GM12878 (cell line): ENCODE results near the gene C1QL1. TPM values are rescaled to one million over a fixed set of nuclear protein-coding genes. Genes with fewer than 3 reads are reported as not detected.

Experiments
- CEBPB ChIP-seq, 2 experiments: fragments of 150-350 bp in 1 of 2; IDR thresholded peaks; 2 replicates each; pipeline ENCODE4 v1.6.1; 2012 to 2014; ENCODE audit warnings: low read depth in 2 of 2, low read length in 2 of 2, borderline replicate concordance in 1 of 2, inconsistent platforms in 1 of 2
- IRF3 ChIP-seq: fragments of 450-650 bp; IDR thresholded peaks from 2 replicates; pipeline ENCODE4 v1.6.1; 2014; ENCODE audit warnings: mild to moderate bottlenecking
- JUND ChIP-seq: IDR thresholded peaks from 2 replicates; pipeline ENCODE4 v1.6.1; 2012; ENCODE audit warnings: low read depth, mild to moderate bottlenecking, low read length, improper control_type of control experiment, moderate library complexity
- NFYB ChIP-seq: IDR thresholded peaks from 2 replicates; pipeline ENCODE4 v1.6.1; 2011; ENCODE audit warnings: low read depth, mild to moderate bottlenecking, low read length, improper control_type of control experiment, moderate library complexity; ENCODE audit not compliant: insufficient read depth
- NR2C1 ChIP-seq: fragments of 450-650 bp; IDR thresholded peaks from 2 replicates; pipeline ENCODE4 v1.6.1; 2017; ENCODE audit warnings: antibody characterized with exemption, mild to moderate bottlenecking, moderate library complexity
- RUNX3 ChIP-seq: IDR thresholded peaks from 2 replicates; pipeline ENCODE4 v1.6.1; 2012; ENCODE audit warnings: low read length, inconsistent platforms
- ZNF217 ChIP-seq: fragments of 450-650 bp; IDR thresholded peaks from 2 replicates; pipeline ENCODE4 v1.6.1; 2017; ENCODE audit warnings: antibody characterized with exemption, mild to moderate bottlenecking
- polyA plus RNA-seq, 11 experiments: library from polyadenylated mRNA; depleted of rRNA in 4 of 11; unstranded in 6 of 11; stranded (reverse) in 5 of 11; fragments of >200 nt; fragmentation: Nextera tagmentation in 4 of 11; fragmentation: Illumina TruSeq in 1 of 11; extraction: Ambion mirVana in 4 of 11; extraction: Trizol in 1 of 11; gene quantifications; 1 replicate in 1 of 11; 2 replicates in 10 of 11; pipeline versions ENCODE4 v1.2.1 to v1.2.3, GENCODE V29; 2011 to 2016; ENCODE audit warnings: inconsistent platforms in 2 of 11, missing spikeins in 2 of 11, low read depth in 1 of 11
- total RNA-seq, 4 experiments: library from RNA; depleted of rRNA in 3 of 4; stranded (reverse); fragments of >200 nt in 3 of 4; fragmentation: Illumina TruSeq in 1 of 4; extraction: Trizol in 1 of 4; gene quantifications; 2 replicates each; pipeline versions ENCODE4 v1.2.1 to v1.2.3, GENCODE V29; 2013 to 2021
- TF ChIP-seq, protein P1 (sequence below): fragments of 450-650 bp; IDR thresholded peaks from 2 replicates; pipeline ENCODE4 v1.6.1; 2017; ENCODE audit warnings: mild to moderate bottlenecking, moderate library complexity

The C1QL1 gene
- total and polyA plus RNA-seq, 10 of the 15 experiments (the other 5 are each of a cell fraction or from before 2014, with no cell fraction given): not detected

GRCh38 chr17:44955674-44956425 lies 12.3 kb downstream of the C1QL1 start (continued):
- TF ChIP-seq, protein P1, sequence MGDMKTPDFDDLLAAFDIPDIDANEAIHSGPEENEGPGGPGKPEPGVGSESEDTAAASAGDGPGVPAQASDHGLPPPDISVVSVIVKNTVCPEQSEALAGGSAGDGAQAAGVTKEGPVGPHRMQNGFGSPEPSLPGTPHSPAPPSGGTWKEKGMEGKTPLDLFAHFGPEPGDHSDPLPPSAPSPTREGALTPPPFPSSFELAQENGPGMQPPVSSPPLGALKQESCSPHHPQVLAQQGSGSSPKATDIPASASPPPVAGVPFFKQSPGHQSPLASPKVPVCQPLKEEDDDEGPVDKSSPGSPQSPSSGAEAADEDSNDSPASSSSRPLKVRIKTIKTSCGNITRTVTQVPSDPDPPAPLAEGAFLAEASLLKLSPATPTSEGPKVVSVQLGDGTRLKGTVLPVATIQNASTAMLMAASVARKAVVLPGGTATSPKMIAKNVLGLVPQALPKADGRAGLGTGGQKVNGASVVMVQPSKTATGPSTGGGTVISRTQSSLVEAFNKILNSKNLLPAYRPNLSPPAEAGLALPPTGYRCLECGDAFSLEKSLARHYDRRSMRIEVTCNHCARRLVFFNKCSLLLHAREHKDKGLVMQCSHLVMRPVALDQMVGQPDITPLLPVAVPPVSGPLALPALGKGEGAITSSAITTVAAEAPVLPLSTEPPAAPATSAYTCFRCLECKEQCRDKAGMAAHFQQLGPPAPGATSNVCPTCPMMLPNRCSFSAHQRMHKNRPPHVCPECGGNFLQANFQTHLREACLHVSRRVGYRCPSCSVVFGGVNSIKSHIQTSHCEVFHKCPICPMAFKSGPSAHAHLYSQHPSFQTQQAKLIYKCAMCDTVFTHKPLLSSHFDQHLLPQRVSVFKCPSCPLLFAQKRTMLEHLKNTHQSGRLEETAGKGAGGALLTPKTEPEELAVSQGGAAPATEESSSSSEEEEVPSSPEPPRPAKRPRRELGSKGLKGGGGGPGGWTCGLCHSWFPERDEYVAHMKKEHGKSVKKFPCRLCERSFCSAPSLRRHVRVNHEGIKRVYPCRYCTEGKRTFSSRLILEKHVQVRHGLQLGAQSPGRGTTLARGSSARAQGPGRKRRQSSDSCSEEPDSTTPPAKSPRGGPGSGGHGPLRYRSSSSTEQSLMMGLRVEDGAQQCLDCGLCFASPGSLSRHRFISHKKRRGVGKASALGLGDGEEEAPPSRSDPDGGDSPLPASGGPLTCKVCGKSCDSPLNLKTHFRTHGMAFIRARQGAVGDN: no peak
- TF ChIP-seq NR2C1 (no peak), NFYB (no peak), JUND (no peak), IRF3 (no peak), CEBPB (IDR thresholded peaks at IDR 0.05; ENCODE audit: borderline replicate concordance in 1 of 2, low read depth in 2 of 2, low read length in 2 of 2) (no peak), RUNX3 (no peak), ZNF217 (no peak)
- TF ChIP-seq, all 136 proteins: peak for 0
